Heart right ventricle (tissue), 16 donors: ENCODE measurements around the gene NFYB. TPM values are rescaled to one million over a fixed set of nuclear protein-coding genes. Genes with fewer than 3 reads are reported as not detected.

Experiments
- ATAC-seq, 8 donors: fragments of 200-7000 bp; cut with Tn5 transposase; one replicate each; pipeline ENCODE4 v1.9.1; 2020; ENCODE audit warnings: mild to moderate bottlenecking in 8 of 8, moderate library complexity in 8 of 8, moderate number of reproducible peaks in 1 of 8
- DNase-seq, 2 donors: peaks; one replicate each; pipeline ENCODE4 v3.0.0-alpha.2; 2020
- H3K27ac ChIP-seq, 10 donors: fragments of 200-600 bp; sonication (generic) in 2 of 10; one replicate each; pipeline versions ENCODE4 v1.5.0 to v1.8.0; 2020 to 2022; ENCODE audit warnings: mild to moderate bottlenecking in 3 of 10
- H3K27me3 ChIP-seq, 7 donors: fragments of 200-600 bp; one replicate each; pipeline ENCODE4 v1.8.0; 2021 to 2022; ENCODE audit warnings: mild to moderate bottlenecking in 2 of 7
- H3K36me3 ChIP-seq, 9 donors: fragments of 200-600 bp; sonication (generic) in 1 of 9; one replicate each; pipeline versions ENCODE4 v1.5.0 to v1.8.0; 2020 to 2022; ENCODE audit warnings: mild to moderate bottlenecking in 2 of 9
- H3K4me1 ChIP-seq, 9 donors: fragments of 200-600 bp; sonication (generic) in 1 of 9; one replicate each; pipeline versions ENCODE4 v1.5.0 to v1.8.0; 2020 to 2022; ENCODE audit warnings: mild to moderate bottlenecking in 4 of 9
- H3K4me3 ChIP-seq, 10 donors: fragments of 200-600 bp; sonication (generic) in 2 of 10; one replicate each; pipeline versions ENCODE4 v1.5.0 to v1.8.0; 2020 to 2022; ENCODE audit warnings: mild to moderate bottlenecking in 7 of 10, moderate library complexity in 2 of 10
- H3K9me3 ChIP-seq, 11 donors: fragments of 200-600 bp in 10 of 11; sonication (generic) in 2 of 11; one replicate each; pipeline versions ENCODE4 v1.5.0 to v1.8.0; 2013 to 2022; ENCODE audit warnings: mild to moderate bottlenecking in 2 of 11, control low read depth in 1 of 11, moderate library complexity in 1 of 11
- CTCF ChIP-seq, 9 donors: fragments of 200-600 bp; sonication (generic) in 2 of 9; IDR thresholded peaks; one replicate each; pipeline versions ENCODE4 v1.5.0 to v1.8.0; 2021 to 2022; ENCODE audit warnings: antibody characterized with exemption in 9 of 9, mild to moderate bottlenecking in 5 of 9, moderate library complexity in 1 of 9
- WGBS, 2 donors: extraction: QIAGEN DNeasy Blood & Tissue Kit; methylation state at CpG; one replicate each; pipeline ENCODE4 v1.1.7; 2013; ENCODE audit warnings: inconsistent platforms in 1 of 2; 5-methylcytosine and 5-hydroxymethylcytosine counted together
- intact Hi-C, 10 donors: fragments of 100-400 bp; cut with DNase I; formaldehyde crosslinking; loops; one replicate each; pipeline versions ENCODE4 v1.11.1 to v1.14.2; 2022
- polyA plus RNA-seq, 2 donors: library from polyadenylated mRNA; stranded (reverse); fragments of 200-250 nt; gene quantifications; one replicate each; pipeline ENCODE4 v1.2.3, GENCODE V29; 2013
- total RNA-seq, 10 donors: library from RNA; stranded (reverse); fragmentation: NEBNext Ultra II Directional in 3 of 10; extraction: Animal tissue kit (Norgen Biotek cat#: 25700) in 3 of 10; gene quantifications; one replicate each; pipeline versions ENCODE4 v1.2.1 to v1.2.4, GENCODE V29; 2021 to 2023
- donor health status: Arrhythmogenic right ventricular cardiomyopathy.
- donor health status: ischemic (EF 13 %, LVEDD 7.1; RV severe dilation, severe dysfunction).
- donor health status: healthy with polysubstance abuse.
- donor health status: DM: no; HTN: yes; CAD: no.
- donor health status: DM: no; HTN: no; CAD: no.
- donor health status: ischemic (EF 25% LVEDD 6.9; RV normal size, moderate dysfunction).
- donor health status: ischemic (EF 25% LVEDD 5.7; RV mildly dilated, moderate dysfunction).
- donor health status: healthy.
- donor health status: DM: yes; HTN: yes; CAD: no.
- donor health status: Ischemic cardiomyopathy.
- donor health status: ischemic (EF 35%, LVEDD 5.7; RV mildly dilated, moderate dysfunction).
- donor health status: nonischemic (EF 11% LVEDD 7.7; RV severe dilation, severe dysfunction).
- donor health status: DM: yes; HTN: yes; CAD: no.
- donor health status: PGD.
- donor health status: ischemic (EF 29% LVEDD 5.4; RV normal size, mild dysfunction).
- donor health status: nonischemic (EF 23%, LVEDD 6.1; RV moderate dilation, normal function).

Gene NFYB
- total and polyA plus RNA-seq, 12 donors: 16.1 to 53.9 (median 24.0) TPM

GRCh38 chr12:104094284-104094683, 43.7 kb downstream of the NFYB start:
- no peak for TF ChIP-seq CTCF (IDR thresholded peaks at IDR 0.05)
- Histone ChIP-seq H3K4me3 (no peak overlapping the region), H3K36me3 (peaks cover 0 to 100% (median 75%) of the 10 kb centered on the region in 9 donors), H3K27me3 (no peaks in the 10 kb centered on the region), H3K27ac (no peak overlapping the region), H3K4me1 (no peaks in the 10 kb centered on the region), H3K9me3 (no peaks in the 10 kb centered on the region)
- intact Hi-C loops: loop anchor here in 3 of 10 donors (10.0 kb wide), 3 partner anchors 119 to 149 kb away; a partner anchor contains a TSS
- 95 to 97% methylated on average over 3 of the region's 3 CpGs for WGBS, 2 donors
- no peak for ATAC-seq
- DNase-seq: no peak

- intact Hi-C loops: loop anchor here in 3 of 10 donors (10.0 kb wide), 3 partner anchors 116 to 146 kb away; a partner anchor contains a TSS
- WGBS, 2 donors: 85 to 92% methylated on average over 4 of the region's 4 CpGs
- no peaks in the 10 kb centered on the region for H3K27me3 ChIP-seq
- no peak for TF ChIP-seq CTCF (IDR thresholded peaks at IDR 0.05)
- H3K9me3 ChIP-seq: no peaks in the 10 kb centered on the region
- peaks cover 0 to 100% (median 74%) of the 10 kb centered on the region in 9 donors for H3K36me3 ChIP-seq
- DNase-seq (no peak), ATAC-seq (no peak)
- no peak overlapping the region for H3K27ac ChIP-seq
- no peak overlapping the region for H3K4me3 ChIP-seq
- H3K4me1 ChIP-seq: no peaks in the 10 kb centered on the region
Observed at GRCh38 chr12:104091136-104091535, 46.9 kb downstream of the NFYB start.

- no peak for TF ChIP-seq CTCF (IDR thresholded peaks at IDR 0.05)
- 93 to 97% methylated on average over 1 of the region's 1 CpG for WGBS, 2 donors
- Histone ChIP-seq H3K36me3 (peaks cover 0 to 100% (median 70%) of the 10 kb centered on the region in 9 donors), H3K27me3 (no peaks in the 10 kb centered on the region), H3K27ac (no peak overlapping the region), H3K4me1 (no peaks in the 10 kb centered on the region), H3K9me3 (no peaks in the 10 kb centered on the region), H3K4me3 (no peak overlapping the region)
- ATAC-seq: no peak
- intact Hi-C loops: loop anchor here in 3 of 10 donors (10.0 kb wide), 3 partner anchors 116 to 146 kb away; a partner anchor contains a TSS
- no peak for DNase-seq
Observed at GRCh38 chr12:104090685-104091084, 47.3 kb downstream of the NFYB start.

GRCh38 chr12:104083769-104084475, 54.1 kb downstream of the NFYB start:
- Histone ChIP-seq H3K9me3 (no peaks in the 10 kb centered on the region), H3K27ac (no peak overlapping the region), H3K36me3 (peaks cover 0 to 100% (median 42%) of the 10 kb centered on the region in 9 donors), H3K27me3 (no peaks in the 10 kb centered on the region), H3K4me3 (no peak overlapping the region), H3K4me1 (peaks cover 0 to 29% (median 9%) of the 10 kb centered on the region in 9 donors)
- DNase-seq (no peak), ATAC-seq (no peak)
- 91 to 92% methylated on average over 8 of the region's 8 CpGs for WGBS, 2 donors
- no peak for TF ChIP-seq CTCF (IDR thresholded peaks at IDR 0.05)
- intact Hi-C loops: no loop called here
